GM19452 (cell line): Measurements from ENCODE around the gene DAPK3.
"Not testable (repeated sequence)": the region's sequence is repeated elsewhere in the genome, so short reads cannot be mapped to it uniquely, and the experiment has no call there.

Experiments used
- ATAC-seq: cut with Tn5 transposase; IDR thresholded peaks from one replicate; pipeline ENCODE4 v1.9.1; 2021; ENCODE audit not compliant: unreplicated experiment

The DAPK3 gene

DNA sequence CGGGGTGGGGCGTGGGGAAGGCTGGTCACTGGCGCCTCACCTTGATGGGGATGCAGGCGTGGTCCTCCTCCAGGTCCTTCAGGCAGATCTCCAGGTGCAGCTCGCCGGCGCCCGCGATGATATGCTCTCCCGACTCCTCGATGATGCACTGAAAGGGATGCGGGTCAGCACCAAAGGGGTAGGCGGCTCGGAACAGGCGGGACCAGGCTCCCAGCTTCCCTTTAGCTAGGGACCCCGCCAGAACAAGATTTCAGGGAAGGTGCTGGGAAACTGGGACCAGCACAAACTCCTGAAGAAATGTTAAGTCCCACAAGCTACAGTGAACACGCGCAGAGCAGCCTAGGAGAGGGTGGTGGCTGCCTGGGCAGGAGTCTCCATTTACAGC is 8.4 kb upstream of the DAPK3 start:
- no peak for ATAC-seq

DNA sequence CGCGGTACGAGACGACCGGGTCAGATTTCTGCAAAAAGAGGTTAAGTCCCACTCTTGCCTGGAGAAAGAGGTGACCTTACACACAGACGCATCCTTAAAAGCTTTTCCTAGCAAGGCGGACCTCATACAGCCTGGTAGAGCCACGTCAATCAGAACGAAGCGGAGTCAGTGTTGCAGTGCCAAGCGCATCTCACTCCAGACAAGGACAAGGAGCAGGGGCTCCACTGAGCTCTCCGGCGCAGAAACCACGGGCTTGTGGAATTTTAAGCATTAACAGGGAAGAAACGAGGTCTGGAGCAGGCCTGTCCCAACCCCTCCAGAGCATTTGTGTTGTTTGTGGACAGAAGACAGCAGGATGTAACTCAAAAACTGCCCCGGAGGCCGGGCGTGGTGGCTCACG is 7.2 kb upstream of the DAPK3 start:
- ATAC-seq, result no peak

DNA sequence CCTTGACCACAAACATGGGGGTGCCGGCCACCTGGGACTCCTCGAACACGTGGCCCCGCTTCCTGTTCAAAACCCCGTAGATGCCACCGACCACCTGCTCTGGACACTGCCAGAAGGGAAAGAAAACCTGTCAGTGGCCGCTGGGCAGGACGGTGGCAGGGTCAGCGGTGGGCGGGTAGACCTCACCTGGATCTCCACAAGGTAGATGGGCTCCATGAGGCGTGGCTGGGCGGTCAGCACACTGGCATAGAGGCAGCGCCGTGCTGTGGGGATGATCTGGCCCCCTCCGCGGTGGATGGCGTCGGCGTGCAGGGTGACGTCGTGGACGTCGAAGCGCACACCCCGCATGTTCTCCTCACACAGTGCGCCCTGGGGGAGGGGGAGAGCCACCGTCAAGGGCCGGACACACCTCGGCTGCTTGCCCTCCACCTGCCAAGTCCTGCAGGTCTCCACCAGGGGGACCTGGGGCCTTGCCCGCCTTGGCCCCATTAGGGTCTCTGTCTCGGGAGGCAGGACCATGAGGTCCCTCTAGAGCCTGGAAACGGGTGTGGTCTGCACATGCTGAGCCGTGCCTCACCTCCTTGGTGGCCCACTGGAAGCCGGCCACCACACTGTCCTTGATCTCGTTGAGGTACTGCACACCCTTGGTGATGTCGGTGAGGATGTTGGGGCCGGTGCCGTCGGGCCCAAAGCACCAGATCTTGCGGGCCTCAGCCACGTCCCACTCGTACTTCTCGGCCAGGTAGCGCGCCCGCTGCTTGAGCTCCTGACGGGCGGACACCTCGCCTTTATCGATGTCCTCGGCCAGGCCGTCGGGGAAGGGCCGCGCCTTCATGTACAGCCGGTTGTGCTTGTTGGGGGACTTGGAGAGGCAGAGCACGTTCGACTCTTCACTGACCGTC is 6.6 kb upstream of the DAPK3 start:
- ATAC-seq, result no peak

DNA sequence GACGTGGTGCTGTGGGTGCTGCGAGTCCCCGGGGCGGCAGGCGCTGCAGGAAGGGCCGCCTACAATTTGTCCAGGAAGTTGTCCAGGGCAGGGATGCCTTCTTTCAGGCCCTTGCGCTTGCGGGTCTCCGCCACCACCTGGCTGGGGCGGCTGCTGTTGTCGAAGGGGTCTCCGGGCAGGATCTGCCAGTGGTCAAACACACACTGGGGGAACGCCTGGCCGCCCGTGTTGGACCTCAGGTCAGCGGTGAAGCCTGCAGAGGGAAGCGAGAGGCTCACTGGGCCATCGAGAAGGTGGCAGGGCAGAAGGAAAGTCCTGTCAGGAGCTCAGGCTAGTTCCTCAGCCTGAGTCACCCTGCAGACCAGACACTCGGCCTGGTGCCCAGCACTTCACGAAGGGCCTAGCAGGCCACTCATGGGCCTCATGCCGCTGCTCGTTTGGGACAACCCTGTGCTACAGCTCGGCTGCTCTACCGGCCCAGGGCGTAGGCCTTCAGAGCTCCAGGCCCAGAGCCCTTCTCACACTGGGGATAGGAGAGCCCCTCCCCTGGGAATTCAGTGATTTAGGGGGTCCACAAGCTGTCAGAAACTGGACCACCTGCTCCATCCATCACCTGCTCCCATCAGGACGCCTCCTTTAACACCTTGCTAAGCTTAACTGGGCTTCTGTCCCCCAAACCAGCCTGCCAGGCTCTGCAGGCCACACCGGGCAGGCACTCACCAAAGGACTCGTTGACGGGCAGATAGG is 5.8 kb upstream of the DAPK3 start:
- ATAC-seq, result no peak

GRCh38 chr19:3975637-3976087 is 4.8 kb upstream of the DAPK3 start:
- ATAC-seq, result no peak

- no peak for ATAC-seq
These were observed 4.2 kb upstream of the DAPK3 start for GRCh38 chr19:3975144-3975543.

GRCh38 chr19:3970313-3970807 is 539 bp downstream of the DAPK3 start:
- no peak for ATAC-seq

- no peak for ATAC-seq
These were observed 1.2 kb downstream of the DAPK3 start for GRCh38 chr19:3969435-3970312.

- ATAC-seq, result no peak
These were observed 2.1 kb downstream of the DAPK3 start for GRCh38 chr19:3968556-3969434.

GRCh38 chr19:3967983-3968382 is 2.9 kb downstream of the DAPK3 start:
- ATAC-seq, result not testable (repeated sequence)

DNA sequence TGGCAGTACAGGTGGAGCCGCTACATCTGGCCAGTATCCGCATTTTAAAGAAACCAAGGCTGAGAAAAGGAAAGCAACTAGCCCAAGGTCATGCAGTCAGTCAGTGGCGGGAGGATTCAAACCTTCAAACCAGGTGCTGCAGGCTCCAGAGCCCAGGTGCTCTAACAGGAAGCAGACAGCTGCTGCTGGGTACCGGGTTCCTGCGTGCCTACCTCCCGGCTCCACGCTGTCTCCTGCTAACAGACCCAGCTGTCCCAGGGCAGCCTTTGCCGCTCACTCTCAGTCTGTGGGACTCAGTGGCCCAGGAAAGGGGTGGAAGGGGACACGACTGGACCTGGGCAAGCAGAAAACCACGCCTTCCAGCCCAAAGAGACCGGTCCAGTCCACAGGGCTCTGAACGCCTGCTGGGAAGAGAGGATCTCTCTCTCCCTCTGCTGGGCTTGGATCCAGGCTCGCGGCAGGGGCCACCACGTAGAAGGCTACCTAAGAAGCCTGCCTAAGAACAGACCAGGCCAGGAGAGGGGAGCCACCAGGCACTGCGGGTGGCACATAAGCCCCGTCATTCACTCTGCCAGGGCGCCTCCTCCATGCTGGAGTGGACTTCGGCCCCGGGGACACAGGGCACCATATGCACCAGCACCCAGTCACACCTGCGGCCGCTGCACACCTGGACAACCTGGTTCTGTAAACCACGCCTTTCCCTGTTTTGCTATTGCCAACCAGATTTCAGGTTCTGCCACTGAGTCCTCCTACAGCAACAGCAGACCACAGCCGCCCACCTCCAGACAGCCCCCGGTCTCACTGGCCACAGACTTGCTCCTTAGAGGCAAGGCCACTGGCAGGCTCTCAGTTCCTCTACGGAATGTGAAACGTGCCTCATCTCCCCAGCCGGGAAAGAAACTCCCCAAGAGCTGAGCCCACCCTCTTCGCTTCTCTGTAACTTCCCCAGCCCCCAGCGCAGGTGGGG is 4.6 kb downstream of the DAPK3 start:
- ATAC-seq, result no peak

DNA sequence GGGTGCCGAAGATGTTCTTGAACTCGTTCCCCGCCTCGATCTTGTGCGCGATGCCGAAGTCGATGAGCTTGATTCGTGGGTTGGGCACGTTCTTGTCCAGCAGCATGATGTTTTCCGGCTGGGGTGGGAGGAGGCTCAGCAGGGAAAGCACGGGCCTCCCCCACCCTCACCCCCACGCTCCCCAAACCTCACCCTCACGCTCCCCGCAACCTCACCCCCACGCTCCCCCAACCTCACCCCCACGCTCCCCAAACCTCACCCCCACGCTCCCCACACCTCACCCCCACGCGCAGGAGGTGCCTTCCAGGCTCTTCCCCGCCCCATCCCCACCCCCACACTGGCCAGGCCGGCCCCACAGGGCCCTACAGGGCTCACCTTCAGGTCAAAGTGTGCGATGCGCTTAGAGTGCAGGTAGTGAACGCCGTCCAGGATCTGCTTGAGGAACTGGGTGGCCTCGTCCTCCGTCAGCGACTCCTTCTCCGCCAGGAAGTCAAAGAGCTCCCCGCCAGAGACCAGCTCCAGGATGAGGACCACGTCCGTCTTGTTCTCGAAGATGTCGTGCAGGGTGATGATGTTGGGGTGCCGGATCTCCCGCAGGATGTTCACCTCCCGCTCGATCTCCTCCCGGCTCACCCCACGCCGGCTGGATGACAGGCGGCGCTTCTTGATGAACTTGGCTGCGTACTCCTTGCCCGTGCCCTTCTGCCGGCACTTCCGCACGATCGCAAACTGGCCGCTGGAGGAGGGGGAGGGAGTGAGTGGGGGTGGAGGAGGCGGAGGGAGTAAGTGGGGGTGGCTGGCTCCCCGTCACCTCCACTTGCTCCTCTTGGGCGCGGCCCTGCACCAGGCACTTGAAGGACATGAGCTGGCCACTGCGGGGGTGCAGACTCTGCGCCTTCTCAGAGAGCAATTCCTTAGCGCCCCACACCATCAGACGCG is 6.4 kb downstream of the DAPK3 start:
- no peak for ATAC-seq

GRCh38 chr19:3963458-3964255 is 7.2 kb downstream of the DAPK3 start:
- no peak for ATAC-seq

DNA sequence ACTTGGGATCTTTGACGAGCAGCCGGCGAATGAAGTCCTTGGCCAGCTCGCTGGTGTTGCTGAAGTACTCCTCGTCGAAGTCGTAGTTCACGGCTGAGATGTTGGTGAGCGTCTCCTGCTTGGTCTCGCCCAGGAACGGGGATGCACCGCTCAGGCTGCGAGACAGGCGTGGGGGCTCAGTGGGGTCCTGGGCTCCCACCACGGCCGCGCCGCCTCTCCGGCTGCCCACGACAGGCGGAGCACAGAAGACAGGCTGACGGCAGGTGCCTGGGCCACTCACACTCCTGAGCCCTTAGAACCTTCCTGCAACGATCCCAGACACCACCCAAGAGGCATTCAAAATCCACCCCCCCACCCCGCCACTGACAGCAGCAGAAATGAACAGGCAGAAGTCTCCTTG is 9.9 kb downstream of the DAPK3 start:
- ATAC-seq, result no peak

DNA sequence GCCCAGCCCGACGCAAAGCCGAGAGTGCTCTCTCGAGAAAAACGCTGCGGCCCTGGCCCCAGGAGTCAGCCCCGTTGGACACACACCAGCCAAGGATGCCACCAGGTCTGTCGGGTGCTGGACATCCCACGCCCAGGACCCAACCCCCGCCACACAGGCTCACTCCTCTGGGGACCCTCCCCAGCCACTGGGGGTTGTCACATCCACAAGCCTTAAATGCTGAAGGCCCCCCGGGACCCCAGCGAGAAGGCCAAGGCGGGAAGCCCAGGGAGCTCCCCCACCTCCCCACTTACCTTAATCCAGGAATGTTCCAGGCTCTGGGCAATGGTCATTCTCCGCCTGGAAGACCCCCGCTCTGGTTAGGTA is 11.2 kb downstream of the DAPK3 start:
- no peak for ATAC-seq

- ATAC-seq, result no peak
These were observed 11.8 kb downstream of the DAPK3 start for GRCh38 chr19:3958836-3959765.
